Omental fat pad (tissue), 4 donors: ENCODE data around the gene SMPD3. TPM values are rescaled to one million over a fixed set of nuclear protein-coding genes. Genes with fewer than 3 reads are reported as not detected.

Experiments used
- ATAC-seq: fragments of 150-250 bp; one replicate; pipeline ENCODE4 v1.9.1; 2016; ENCODE audit warnings: mild to moderate bottlenecking, moderate library complexity; ENCODE audit not compliant: low FRiP score
- DNase-seq: peaks from one replicate; pipeline ENCODE4 v3.0.0-alpha.2; 2019; ENCODE audit warnings: low spot score
- CTCF ChIP-seq, 3 donors: fragments of 450-650 bp; IDR thresholded peaks; one replicate each; pipeline ENCODE4 v1.5.1; 2016 to 2017; ENCODE audit warnings: antibody characterized with exemption in 3 of 3, mild to moderate bottlenecking in 3 of 3, moderate library complexity in 2 of 3
- total RNA-seq, 4 donors: library from RNA; depleted of rRNA; stranded (reverse); fragments of >200 nt; gene quantifications; one replicate each; pipeline ENCODE4 v1.1.0, GENCODE V29; 2016

SMPD3 gene
- total RNA-seq, 4 donors from 2014 or later, result 0.63 to 44.8 (median 8.1) TPM

DNA sequence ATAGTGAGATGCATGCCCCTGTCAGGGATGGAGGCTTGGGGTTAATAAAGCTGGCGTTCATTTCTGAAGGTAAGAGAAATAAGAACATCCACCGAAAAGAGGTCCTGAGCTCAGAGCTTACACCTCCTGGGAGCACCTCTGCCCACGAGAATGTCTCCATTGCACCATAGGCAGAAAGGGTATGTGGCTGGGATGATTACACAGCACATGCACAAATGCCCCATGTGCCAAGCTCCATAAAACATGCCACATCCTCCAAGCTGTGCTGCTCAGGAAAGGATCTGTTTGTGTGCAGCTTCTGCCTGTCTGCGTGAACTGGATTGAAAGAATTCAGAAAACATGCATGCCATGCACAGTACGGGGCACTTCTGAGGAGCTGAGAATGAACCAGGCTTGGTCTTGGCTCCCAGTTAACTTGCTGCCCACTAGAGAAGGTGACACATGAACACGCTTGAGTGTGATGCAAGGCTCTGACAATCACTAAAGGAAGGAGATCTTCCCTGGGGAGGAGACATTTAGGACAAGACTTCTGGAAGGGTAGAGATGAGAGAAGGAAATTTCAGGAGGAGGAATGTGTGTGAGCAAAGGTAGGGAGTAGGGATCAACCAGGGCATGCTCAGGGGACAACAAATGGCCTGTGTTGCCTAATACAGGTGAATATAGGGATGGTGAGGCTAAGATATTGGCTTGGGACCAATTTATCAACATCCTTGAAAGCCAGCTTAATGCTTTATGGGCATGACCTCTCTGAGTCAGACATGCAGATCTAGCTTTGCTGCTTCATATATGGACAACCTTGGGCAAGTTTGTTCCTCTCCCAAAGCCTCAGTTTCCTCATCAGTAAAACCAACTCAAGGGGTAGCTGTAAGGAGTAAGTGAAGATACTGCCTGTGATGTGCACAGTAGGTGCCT lies 32.0 kb upstream of the SMPD3 start:
- DNase-seq (no peak), ATAC-seq (no peak)
- no peak for TF ChIP-seq CTCF (IDR thresholded peaks at IDR 0.05)

- no peak for DNase-seq
- ATAC-seq, result no peak
- no peak for TF ChIP-seq CTCF (IDR thresholded peaks at IDR 0.05)
These were observed 31.0 kb upstream of the SMPD3 start for GRCh38 chr16:68479271-68479670.

- no peak for TF ChIP-seq CTCF (IDR thresholded peaks at IDR 0.05)
- DNase-seq (no peak), ATAC-seq (no peak)
These were observed 30.4 kb upstream of the SMPD3 start for GRCh38 chr16:68478526-68479250.

- no peak for ATAC-seq
- no peak for DNase-seq
- no peak for TF ChIP-seq CTCF (IDR thresholded peaks at IDR 0.05)
These were observed 26.8 kb upstream of the SMPD3 start for GRCh38 chr16:68475071-68475470.

DNA sequence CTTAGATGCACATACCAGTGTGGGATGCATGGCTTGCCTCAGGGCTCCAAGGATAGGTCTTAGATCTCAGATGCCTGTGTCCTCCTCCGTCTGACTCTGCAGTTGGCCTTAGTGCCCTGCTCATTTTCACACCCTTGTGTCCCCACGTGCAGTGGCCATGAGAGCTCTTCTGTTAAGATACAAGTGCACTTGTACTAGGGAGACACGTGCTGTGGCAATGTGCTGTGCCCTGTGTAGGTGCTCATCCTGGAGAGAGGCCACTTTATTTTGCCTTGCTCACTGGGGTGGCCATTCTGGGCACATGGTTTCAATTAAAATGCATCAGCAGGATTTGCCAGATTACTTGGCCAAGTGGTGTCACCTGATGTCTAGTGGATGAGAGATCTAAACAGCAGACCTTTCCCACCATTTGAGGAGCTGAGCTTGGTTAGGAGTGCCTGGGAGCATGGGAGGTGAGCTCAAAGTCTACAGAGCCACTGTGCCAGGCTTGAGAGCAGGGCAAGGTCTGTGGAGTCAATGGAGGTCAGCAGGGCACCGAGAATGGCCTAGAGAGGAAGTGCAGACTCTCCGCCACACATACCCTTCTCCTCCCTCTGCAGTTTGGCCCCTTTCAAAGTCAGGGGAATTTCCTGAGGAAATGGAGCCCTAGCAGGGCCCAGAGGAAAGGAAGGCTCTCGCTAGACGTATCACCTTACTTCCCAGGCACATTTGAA lies 25.2 kb upstream of the SMPD3 start:
- TF ChIP-seq CTCF (IDR thresholded peaks at IDR 0.05), result no peak
- ATAC-seq (no peak), DNase-seq (no peak)

- TF ChIP-seq CTCF (IDR thresholded peaks at IDR 0.05), result no peak
- ATAC-seq, result no peak
- DNase-seq, result no peak
These were observed 24.3 kb upstream of the SMPD3 start for GRCh38 chr16:68472581-68472980.
